SK-N-SH treated with all-trans-retinoic acid at 6 μM for 48 hours (cell line): Measurements from ENCODE around the gene GRIA3.

Experiments used
- ARNTL ChIP-seq: fragments of 450-650 bp; formaldehyde crosslinking; IDR thresholded peaks from 2 replicates; pipeline ENCODE4 v1.5.0; 2020; ENCODE audit warnings: low read depth, mild to moderate bottlenecking, moderate library complexity, borderline replicate concordance
- CREB5 ChIP-seq: fragments of 250-450 bp; sonication (Bioruptor Pico); IDR thresholded peaks from 2 replicates; pipeline ENCODE4 v1.5.1; 2020; ENCODE audit warnings: low read depth, mild to moderate bottlenecking, moderate library complexity
- ESRRG ChIP-seq: fragments of 250-450 bp; sonication (Bioruptor Pico); IDR thresholded peaks from 2 replicates; pipeline ENCODE4 v1.6.1; 2021; ENCODE audit warnings: mild to moderate bottlenecking
- ISL1 ChIP-seq: fragments of 250-450 bp; sonication (Bioruptor Pico); IDR thresholded peaks from 2 replicates; pipeline ENCODE4 v2.1.2; 2022; ENCODE audit warnings: mild to moderate bottlenecking, moderate library complexity
- OSR1 ChIP-seq: fragments of 250-450 bp; sonication (Bioruptor Pico); IDR thresholded peaks from 2 replicates; pipeline ENCODE4 v1.8.0; 2022; ENCODE audit warnings: moderate library complexity, mild to moderate bottlenecking, inconsistent platforms
- PPARA ChIP-seq: fragments of 250-450 bp; sonication (Bioruptor Pico); IDR thresholded peaks from 2 replicates; pipeline ENCODE4 v1.5.0; 2020; ENCODE audit warnings: mild to moderate bottlenecking, borderline replicate concordance
- RARB ChIP-seq: fragments of 250-450 bp; sonication (Bioruptor Pico); IDR thresholded peaks from 2 replicates; pipeline ENCODE4 v1.8.0; 2021; ENCODE audit warnings: mild to moderate bottlenecking, moderate library complexity
- ZFP30 ChIP-seq: fragments of 450-650 bp; formaldehyde crosslinking; IDR thresholded peaks from 2 replicates; pipeline ENCODE4 v1.5.0; 2022; ENCODE audit warnings: mild to moderate bottlenecking, moderate library complexity
- ZNF565 ChIP-seq: fragments of 450-650 bp; formaldehyde crosslinking; conservative IDR thresholded peaks from 2 replicates; pipeline ENCODE4 v1.5.0; 2020; ENCODE audit warnings: low read depth, mild to moderate bottlenecking, moderate library complexity
- TF ChIP-seq, protein P1 (sequence below): fragments of 250-450 bp; sonication (Bioruptor Pico); IDR thresholded peaks from 2 replicates; pipeline ENCODE4 v1.5.1; 2021; ENCODE audit warnings: mild to moderate bottlenecking, moderate library complexity

GRCh38 chrX:123464709-123465108, 280.6 kb downstream of the GRIA3 start:
- TF ChIP-seq ISL1 (CRISPR knock-in tag) = no peak
- no peak for TF ChIP-seq CREB5 (CRISPR knock-in tag)
- no peak for TF ChIP-seq ARNTL
- no peak for TF ChIP-seq ZFP30 (CRISPR knock-in tag)
- no peak for TF ChIP-seq ZNF565 (CRISPR knock-in tag)
- no peak for TF ChIP-seq OSR1
- no peak for TF ChIP-seq ESRRG
- no peak for TF ChIP-seq RARB (CRISPR knock-in tag)
- TF ChIP-seq, protein P1, sequence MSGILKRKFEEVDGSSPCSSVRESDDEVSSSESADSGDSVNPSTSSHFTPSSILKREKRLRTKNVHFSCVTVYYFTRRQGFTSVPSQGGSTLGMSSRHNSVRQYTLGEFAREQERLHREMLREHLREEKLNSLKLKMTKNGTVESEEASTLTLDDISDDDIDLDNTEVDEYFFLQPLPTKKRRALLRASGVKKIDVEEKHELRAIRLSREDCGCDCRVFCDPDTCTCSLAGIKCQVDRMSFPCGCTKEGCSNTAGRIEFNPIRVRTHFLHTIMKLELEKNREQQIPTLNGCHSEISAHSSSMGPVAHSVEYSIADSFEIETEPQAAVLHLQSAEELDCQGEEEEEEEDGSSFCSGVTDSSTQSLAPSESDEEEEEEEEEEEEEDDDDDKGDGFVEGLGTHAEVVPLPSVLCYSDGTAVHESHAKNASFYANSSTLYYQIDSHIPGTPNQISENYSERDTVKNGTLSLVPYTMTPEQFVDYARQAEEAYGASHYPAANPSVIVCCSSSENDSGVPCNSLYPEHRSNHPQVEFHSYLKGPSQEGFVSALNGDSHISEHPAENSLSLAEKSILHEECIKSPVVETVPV (CRISPR knock-in tag) = no peak
- no peak for TF ChIP-seq PPARA (CRISPR knock-in tag)
